Uterus (tissue), 4 donors: Measurements from ENCODE around the gene ARHGEF37. TPM values are rescaled to one million over a fixed set of nuclear protein-coding genes. Genes with fewer than 3 reads are reported as not detected.

ENCODE experiments used
- DNase-seq, 2 donors: peaks; one replicate each; pipeline ENCODE4 v3.0.0-alpha.2; 2019 to 2020
- H3K27ac ChIP-seq, 2 donors: fragments of 200-600 bp; sonication (generic); 1 replicate in 1 of 2; 2 replicates in 1 of 2; pipeline ENCODE4 v1.5.1; 2016 to 2018
- H3K27me3 ChIP-seq, 2 donors: fragments of 200-600 bp; sonication (generic); one replicate each; pipeline ENCODE4 v1.5.1; 2018 to 2019; ENCODE audit warnings: control low read depth in 1 of 2
- H3K36me3 ChIP-seq, 2 donors: fragments of 200-600 bp; sonication (generic); one replicate each; pipeline ENCODE4 v1.5.1; 2019; ENCODE audit warnings: control low read depth in 1 of 2
- H3K4me1 ChIP-seq, 2 donors: fragments of 200-600 bp; sonication (generic); one replicate each; pipeline ENCODE4 v1.5.1; 2018 to 2019; ENCODE audit warnings: control low read depth in 1 of 2
- H3K4me3 ChIP-seq, 2 donors: fragments of 200-600 bp; sonication (generic); 1 replicate in 1 of 2; 2 replicates in 1 of 2; pipeline ENCODE4 v1.5.1; 2018 to 2019; ENCODE audit warnings: mild to moderate bottlenecking in 1 of 2
- H3K9me3 ChIP-seq, 2 donors: fragments of 200-600 bp; sonication (generic); one replicate each; pipeline ENCODE4 v1.5.1; 2019; ENCODE audit warnings: control low read depth in 1 of 2
- POLR2A ChIP-seq, 2 donors: fragments of 450-650 bp; IDR thresholded peaks; one replicate each; pipeline ENCODE4 v1.6.1; 2016; ENCODE audit warnings: antibody characterized with exemption in 2 of 2, mild to moderate bottlenecking in 1 of 2, moderate library complexity in 1 of 2
- intact Hi-C: fragments of 100-400 bp; cut with DNase I; formaldehyde crosslinking; loops from one replicate; pipeline ENCODE4 v1.15.1; 2023; ENCODE audit warnings: low total_unique reads
- total RNA-seq, 4 donors: library from RNA; depleted of rRNA in 3 of 4; stranded (reverse); fragments of >200 nt in 3 of 4; gene quantifications; one replicate each; pipeline versions ENCODE4 v1.1.0 to v1.2.4, GENCODE V29; 2014 to 2023
- TF ChIP-seq, protein P1 (sequence below), 4 experiments: fragments of 200-600 bp in 2 of 4; fragments of 450-650 bp in 2 of 4; sonication (generic) in 2 of 4; IDR thresholded peaks; one replicate each; pipeline ENCODE4 v1.5.1; 2016 to 2019; ENCODE audit warnings: antibody characterized with exemption in 4 of 4, mild to moderate bottlenecking in 2 of 4, moderate library complexity in 1 of 4
- donor health status: DM: yes; HTN: yes; CAD: no.

Gene ARHGEF37
- total RNA-seq, 4 donors from 2014 or later = 4.6 to 10.4 (median 7.9) TPM

DNA sequence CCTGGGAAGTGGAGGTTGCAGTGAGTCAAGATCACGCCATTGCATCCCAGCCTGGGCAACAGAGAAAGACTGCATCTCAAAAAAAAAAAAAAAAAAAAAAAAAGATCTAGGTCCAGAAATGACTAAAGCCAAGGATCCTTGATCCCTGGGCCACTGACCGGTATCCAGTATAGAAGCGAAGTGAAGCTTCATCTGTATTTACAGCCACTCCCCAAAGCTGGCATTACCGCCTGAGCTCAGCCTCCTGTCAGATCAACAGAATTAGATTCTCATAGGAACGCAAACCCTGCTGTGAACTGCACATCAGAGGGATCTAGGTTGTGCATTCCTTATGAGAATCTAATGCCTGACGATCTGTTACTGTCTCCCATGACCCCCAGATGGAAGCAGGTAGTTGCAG lies 39.4 kb upstream of the ARHGEF37 start:
- DNase-seq = no peak
- Histone ChIP-seq H3K36me3 (no peaks in the 10 kb centered on the region), H3K27ac (no peak overlapping the region), H3K27me3 (no peaks in the 10 kb centered on the region), H3K9me3 (no peaks in the 10 kb centered on the region), H3K4me1 (peaks cover 8 to 11% of the 10 kb centered on the region in 2 donors), H3K4me3 (no peak overlapping the region)
- intact Hi-C loops = no loop called here
- TF ChIP-seq, protein P1, sequence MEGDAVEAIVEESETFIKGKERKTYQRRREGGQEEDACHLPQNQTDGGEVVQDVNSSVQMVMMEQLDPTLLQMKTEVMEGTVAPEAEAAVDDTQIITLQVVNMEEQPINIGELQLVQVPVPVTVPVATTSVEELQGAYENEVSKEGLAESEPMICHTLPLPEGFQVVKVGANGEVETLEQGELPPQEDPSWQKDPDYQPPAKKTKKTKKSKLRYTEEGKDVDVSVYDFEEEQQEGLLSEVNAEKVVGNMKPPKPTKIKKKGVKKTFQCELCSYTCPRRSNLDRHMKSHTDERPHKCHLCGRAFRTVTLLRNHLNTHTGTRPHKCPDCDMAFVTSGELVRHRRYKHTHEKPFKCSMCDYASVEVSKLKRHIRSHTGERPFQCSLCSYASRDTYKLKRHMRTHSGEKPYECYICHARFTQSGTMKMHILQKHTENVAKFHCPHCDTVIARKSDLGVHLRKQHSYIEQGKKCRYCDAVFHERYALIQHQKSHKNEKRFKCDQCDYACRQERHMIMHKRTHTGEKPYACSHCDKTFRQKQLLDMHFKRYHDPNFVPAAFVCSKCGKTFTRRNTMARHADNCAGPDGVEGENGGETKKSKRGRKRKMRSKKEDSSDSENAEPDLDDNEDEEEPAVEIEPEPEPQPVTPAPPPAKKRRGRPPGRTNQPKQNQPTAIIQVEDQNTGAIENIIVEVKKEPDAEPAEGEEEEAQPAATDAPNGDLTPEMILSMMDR (IDR thresholded peaks at IDR 0.05) = no peak
- no peak for TF ChIP-seq POLR2A (IDR thresholded peaks at IDR 0.05)

DNA sequence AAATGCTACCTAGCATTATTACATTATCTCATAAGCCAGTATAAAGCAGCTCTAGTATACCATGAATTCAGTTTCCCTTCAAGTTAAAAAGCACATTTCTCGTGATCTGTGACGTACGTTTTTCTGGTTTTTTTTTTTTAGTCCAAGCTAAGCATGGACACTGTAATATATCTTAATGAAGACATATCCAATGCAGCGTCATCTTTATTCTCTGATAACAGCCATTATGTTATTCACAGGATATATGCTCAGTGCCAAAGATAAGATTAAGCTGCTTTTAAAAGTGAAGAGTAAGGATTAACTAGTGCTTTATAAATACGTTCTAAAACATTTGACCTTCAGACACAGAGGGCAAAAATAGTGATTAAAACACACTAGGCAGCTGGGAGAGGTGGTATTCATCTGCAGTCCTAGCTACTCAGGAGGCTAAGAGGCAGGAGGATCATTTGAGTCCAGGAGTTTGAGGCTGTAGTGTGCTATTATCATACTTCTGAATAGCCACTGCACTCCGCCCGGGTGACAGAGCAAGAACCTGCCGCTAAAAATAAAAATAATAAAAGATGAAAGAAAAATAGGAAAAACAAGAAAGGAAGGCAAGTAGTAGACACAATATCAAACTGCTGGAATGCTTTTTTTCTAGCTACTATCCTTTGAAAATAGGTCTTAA lies 37.8 kb upstream of the ARHGEF37 start:
- no peak overlapping the region for H3K4me3 ChIP-seq
- H3K9me3 ChIP-seq = no peaks in the 10 kb centered on the region
- TF ChIP-seq, protein P1 (IDR thresholded peaks at IDR 0.05) = no peak
- no peak for TF ChIP-seq POLR2A (IDR thresholded peaks at IDR 0.05)
- no peaks in the 10 kb centered on the region for H3K36me3 ChIP-seq
- intact Hi-C loops = no loop called here
- H3K27ac ChIP-seq = peak overlapping the region; percentile 35 to 60
- H3K27me3 ChIP-seq = no peaks in the 10 kb centered on the region
- H3K4me1 ChIP-seq = peaks cover 8 to 10% of the 10 kb centered on the region in 2 donors
- no peak for DNase-seq

DNA sequence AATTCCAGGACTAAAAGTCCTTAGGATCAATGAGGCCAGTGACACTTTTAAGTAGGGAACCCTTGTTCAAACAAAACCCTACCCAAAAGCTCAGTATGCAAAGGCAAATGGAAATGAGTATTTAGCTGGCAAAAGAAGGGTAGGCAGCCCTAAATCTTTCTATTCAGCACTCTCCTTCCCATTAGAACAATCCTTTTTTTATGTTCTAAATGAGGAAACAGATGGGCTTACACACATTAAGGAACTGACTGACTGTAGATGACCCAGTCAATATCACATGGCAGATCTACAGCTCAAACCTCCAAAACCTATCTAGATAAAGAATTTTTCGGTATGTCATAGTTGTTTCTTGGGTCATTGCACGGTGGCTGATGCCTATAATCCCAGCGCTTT lies 37.3 kb upstream of the ARHGEF37 start:
- H3K36me3 ChIP-seq = no peaks in the 10 kb centered on the region
- TF ChIP-seq, protein P1 (IDR thresholded peaks at IDR 0.05) = no peak
- H3K4me3 ChIP-seq = no peak overlapping the region
- no peaks in the 10 kb centered on the region for H3K9me3 ChIP-seq
- no peaks in the 10 kb centered on the region for H3K27me3 ChIP-seq
- intact Hi-C loops = no loop called here
- DNase-seq = no peak
- peak overlapping the region in 1 of 2 donors; percentile 60 for H3K27ac ChIP-seq
- H3K4me1 ChIP-seq = peaks cover 5 to 8% of the 10 kb centered on the region in 2 donors

DNA sequence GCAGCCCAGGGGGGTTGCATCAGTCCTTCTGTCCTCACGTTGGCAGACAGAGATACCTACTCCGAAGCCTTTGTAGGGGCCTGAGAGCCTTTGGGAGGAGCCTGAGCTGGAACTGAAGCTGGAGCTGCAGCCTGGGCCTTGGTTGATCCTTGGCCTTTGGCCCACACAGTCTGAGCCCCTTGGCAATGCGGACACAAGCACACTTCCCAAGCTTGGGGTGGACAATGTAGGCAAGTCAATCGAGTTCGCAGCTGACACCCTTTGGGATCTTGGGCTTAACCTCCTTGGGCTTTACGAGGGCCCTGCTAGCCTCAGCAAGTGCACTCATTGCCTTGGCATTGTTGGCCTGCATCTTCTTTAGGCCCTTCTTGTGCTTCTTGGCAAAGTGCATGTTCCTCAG lies 36.0 kb upstream of the ARHGEF37 start:
- Histone ChIP-seq H3K9me3 (no peaks in the 10 kb centered on the region), H3K27me3 (no peaks in the 10 kb centered on the region), H3K4me3 (no peak overlapping the region), H3K4me1 (peaks cover 4 to 8% of the 10 kb centered on the region in 2 donors), H3K27ac (no peak overlapping the region), H3K36me3 (no peaks in the 10 kb centered on the region)
- no peak for TF ChIP-seq POLR2A (IDR thresholded peaks at IDR 0.05)
- TF ChIP-seq, protein P1 (IDR thresholded peaks at IDR 0.05) = no peak
- intact Hi-C loops = no loop called here
- DNase-seq = no peak

DNA sequence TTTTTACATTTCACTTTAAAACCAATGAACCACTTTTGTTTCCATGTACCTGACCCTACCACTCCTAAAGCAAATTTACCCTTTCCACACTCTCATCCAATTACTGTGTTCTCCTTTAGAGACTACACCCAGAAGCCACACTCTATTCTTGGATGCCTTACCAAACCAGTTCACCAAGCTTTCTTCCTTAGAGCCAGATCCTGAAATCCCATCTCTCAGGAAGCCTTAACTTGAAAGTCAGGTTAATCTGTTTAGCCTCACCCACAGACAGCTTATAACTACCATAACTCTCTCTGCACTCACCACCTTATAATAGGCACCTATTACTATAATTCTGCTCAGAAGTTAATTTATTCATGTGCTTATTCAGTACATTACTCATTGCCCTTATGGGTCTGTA lies 34.3 kb upstream of the ARHGEF37 start:
- intact Hi-C loops = no loop called here
- Histone ChIP-seq H3K9me3 (no peaks in the 10 kb centered on the region), H3K27ac (peak overlapping the region in 1 of 2 donors; percentile 99), H3K4me3 (no peak overlapping the region), H3K27me3 (no peaks in the 10 kb centered on the region), H3K4me1 (peaks cover 4 to 7% of the 10 kb centered on the region in 2 donors), H3K36me3 (no peaks in the 10 kb centered on the region)
- TF ChIP-seq, protein P1 (IDR thresholded peaks at IDR 0.05) = no peak
- TF ChIP-seq POLR2A (IDR thresholded peaks at IDR 0.05) = no peak
- DNase-seq = no peak
